Kidney (tissue), 14 donors: Measurements from ENCODE around the gene SLC30A2. TPM values are rescaled to one million over a fixed set of nuclear protein-coding genes. Genes with fewer than 3 reads are reported as not detected.

Experiments
- DNase-seq, 5 donors: peaks; one replicate each; pipeline ENCODE4 v3.0.0-alpha.2; 2013 to 2020
- FAIRE-seq: peaks from 2 replicates; lab custom pipeline; 2012; peaks lifted over from hg19 to GRCh38; lab: Jason Lieb, UNC
- H3K27ac ChIP-seq, 2 donors: one replicate each; pipeline ENCODE4 v1.7.0; 2013; ENCODE audit warnings: low read depth in 2 of 2, low read length in 2 of 2, inconsistent platforms in 1 of 2
- H3K27me3 ChIP-seq: one replicate; pipeline ENCODE4 v1.7.1; 2013; ENCODE audit warnings: low read length, inconsistent platforms; ENCODE audit not compliant: control insufficient read depth, insufficient read depth
- H3K36me3 ChIP-seq, 3 donors: one replicate each; pipeline versions ENCODE4 v1.7.0 to v1.7.1; 2013; ENCODE audit warnings: low read length in 3 of 3, control low read depth in 1 of 3, inconsistent platforms in 1 of 3; ENCODE audit not compliant: insufficient read depth in 3 of 3, control insufficient read depth in 2 of 3
- H3K4me1 ChIP-seq, 3 donors: one replicate each; pipeline versions ENCODE4 v1.7.0 to v1.7.1; 2013; ENCODE audit warnings: low read length in 3 of 3, inconsistent platforms in 1 of 3, low read depth in 1 of 3; ENCODE audit not compliant: control insufficient read depth in 2 of 3, insufficient read depth in 2 of 3
- H3K4me3 ChIP-seq, 3 donors: one replicate each; pipeline versions ENCODE4 v1.7.0 to v1.8.1; 2013; ENCODE audit warnings: low read length in 3 of 3, control low read depth in 1 of 3, inconsistent platforms in 1 of 3
- H3K9ac ChIP-seq, 3 donors: one replicate each; pipeline versions ENCODE4 v1.7.0 to v1.7.1; 2013; ENCODE audit warnings: low read length in 3 of 3, control low read depth in 1 of 3, inconsistent platforms in 1 of 3
- H3K9me3 ChIP-seq, 3 donors: one replicate each; pipeline versions ENCODE4 v1.7.0 to v1.7.1; 2013; ENCODE audit warnings: low read length in 3 of 3, control low read depth in 1 of 3, inconsistent platforms in 1 of 3; ENCODE audit not compliant: control insufficient read depth in 2 of 3, insufficient read depth in 1 of 3
- CTCF ChIP-seq: IDR thresholded peaks from 3 replicates; pipeline ENCODE4 v1.5.1; 2012; ENCODE audit warnings: mild to moderate bottlenecking, moderate library complexity, borderline replicate concordance; ENCODE audit not compliant: insufficient read depth; ENCODE audit errors: extremely low read depth
- intact Hi-C: fragments of 100-400 bp; cut with DNase I; formaldehyde crosslinking; loops from one replicate; pipeline ENCODE4 v1.11.1; 2022
- polyA plus RNA-seq: library from polyadenylated mRNA; stranded (reverse); fragments of 350-450 nt; fragmentation: Illumina TruSeq; extraction: RNeasy Lipid Tissue Mini Kit (QIAGEN cat#74804); gene quantifications from one replicate; pipeline ENCODE4 v1.2.3, GENCODE V29; 2014; ENCODE audit warnings: low read depth, low replicate concordance; ENCODE audit not compliant: insufficient read depth
- total RNA-seq: library from RNA; stranded (reverse); fragmentation: NEBNext Ultra II Directional; extraction: Animal tissue kit (Norgen Biotek cat#: 25700); gene quantifications from one replicate; pipeline ENCODE4 v1.2.1, GENCODE V29; 2021
- donor health status: control.
- donor health status: control.
- donor health status: control.
- donor health status: control.
- donor health status: control.
- donor health status: DM: yes; HTN: yes; CAD: no.
- donor health status: Normal renal cell carcinoma (clear cell type).

SLC30A2 gene
- total and polyA plus RNA-seq, 2 donors from 2014 or later = 26.8 to 34.4 TPM

DNA sequence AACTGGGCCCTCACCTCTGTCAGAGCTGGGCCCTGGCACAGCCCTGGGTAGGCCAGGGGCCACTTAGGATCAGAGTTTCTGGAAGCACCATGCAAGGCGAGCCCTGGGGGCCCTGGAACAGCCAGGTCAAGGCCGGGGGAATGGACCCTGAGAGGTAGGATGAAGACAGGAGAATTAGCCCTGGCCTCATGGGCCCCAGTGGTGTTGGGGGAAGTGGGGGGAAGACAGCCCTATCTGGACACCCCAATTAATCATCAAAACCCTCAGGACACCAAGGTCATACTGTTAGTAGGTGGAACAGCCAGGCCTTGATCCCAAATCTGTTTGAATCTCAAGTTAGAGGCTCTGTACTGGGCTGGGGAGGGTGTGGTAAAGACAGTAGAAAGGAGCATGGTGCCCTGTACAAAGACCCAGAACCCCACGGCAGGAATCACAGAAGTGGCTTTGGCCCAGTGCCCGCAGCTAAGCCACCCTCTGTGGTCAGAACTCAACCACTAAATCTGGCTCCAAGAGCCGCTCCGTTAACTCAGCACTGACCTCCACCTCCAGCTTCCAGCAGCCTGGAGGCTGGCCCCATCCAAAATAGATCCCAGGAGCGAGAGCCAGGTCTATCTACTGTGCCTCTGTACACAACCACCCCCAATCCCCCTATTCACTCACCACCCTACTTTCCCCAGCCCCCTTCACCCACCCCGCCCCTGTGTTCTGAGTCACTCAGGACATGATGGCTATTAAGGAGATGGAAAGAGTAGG is 35.5 kb upstream of the SLC30A2 start:
- DNase-seq (no peak), FAIRE-seq (no peak)
- H3K36me3 ChIP-seq = no peaks in the 10 kb centered on the region
- TF ChIP-seq CTCF = no peak
- H3K9ac ChIP-seq = no peak overlapping the region
- intact Hi-C loops = no loop called here
- H3K27me3 ChIP-seq = no peaks in the 10 kb centered on the region
- no peak overlapping the region for H3K27ac ChIP-seq
- no peaks in the 10 kb centered on the region for H3K9me3 ChIP-seq
- no peak overlapping the region for H3K4me3 ChIP-seq
- no peaks in the 10 kb centered on the region for H3K4me1 ChIP-seq

- no peak for DNase-seq
- no peak overlapping the region for H3K27ac ChIP-seq
Observed at GRCh38 chr1:26079960-26080814, 34.3 kb upstream of the SLC30A2 start.

GRCh38 chr1:26079178-26079563 is 33.3 kb upstream of the SLC30A2 start:
- intact Hi-C loops = no loop called here

More at GRCh38 chr1:26079960-26080814, 34.3 kb upstream of the SLC30A2 start:
- intact Hi-C loops = no loop called here
- Histone ChIP-seq H3K9ac (no peak overlapping the region), H3K9me3 (no peaks in the 10 kb centered on the region), H3K4me1 (peaks cover 0 to 2% (median 0%) of the 10 kb centered on the region in 3 donors), H3K36me3 (no peaks in the 10 kb centered on the region), H3K27me3 (no peaks in the 10 kb centered on the region), H3K4me3 (no peak overlapping the region)
- no peak for TF ChIP-seq CTCF
- FAIRE-seq = no peak

More at GRCh38 chr1:26079178-26079563, 33.3 kb upstream of the SLC30A2 start:
- Histone ChIP-seq H3K36me3 (no peaks in the 10 kb centered on the region), H3K27me3 (no peaks in the 10 kb centered on the region), H3K27ac (no peak overlapping the region), H3K4me3 (no peak overlapping the region), H3K9me3 (no peaks in the 10 kb centered on the region), H3K9ac (no peak overlapping the region), H3K4me1 (peaks cover 0 to 2% (median 0%) of the 10 kb centered on the region in 3 donors)
- FAIRE-seq (no peak), DNase-seq (no peak)
- no peak for TF ChIP-seq CTCF
